HEK293T (cell line): ENCODE data around the gene SHH.

Experiments used
- BHLHE40 ChIP-seq: fragments of 450-650 bp; IDR thresholded peaks from 2 replicates; pipeline ENCODE4 v1.6.1; 2016; ENCODE audit warnings: mild to moderate bottlenecking, moderate library complexity, borderline replicate concordance
- CTBP1 ChIP-seq: fragments of 450-650 bp; IDR thresholded peaks from 2 replicates; pipeline ENCODE4 v1.6.1; 2016; ENCODE audit warnings: borderline replicate concordance
- ELF4 ChIP-seq: fragments of 450-650 bp; IDR thresholded peaks from 2 replicates; pipeline ENCODE4 v1.6.1; 2017; ENCODE audit warnings: antibody characterized with exemption
- FOXA1 ChIP-seq: fragments of 450-650 bp; IDR thresholded peaks from 2 replicates; pipeline ENCODE4 v1.6.1; 2016; ENCODE audit warnings: mild to moderate bottlenecking
- FOXK2 ChIP-seq: fragments of 450-650 bp; IDR thresholded peaks from 2 replicates; pipeline ENCODE4 v1.6.1; 2016; ENCODE audit warnings: mild to moderate bottlenecking
- FOXM1 ChIP-seq: fragments of 450-650 bp; IDR thresholded peaks from 2 replicates; pipeline ENCODE4 v1.6.1; 2017; ENCODE audit warnings: mild to moderate bottlenecking, borderline replicate concordance
- HDGF ChIP-seq: fragments of 450-650 bp; IDR thresholded peaks from 2 replicates; pipeline ENCODE4 v1.6.1; 2017; ENCODE audit warnings: antibody characterized with exemption, borderline replicate concordance
- L3MBTL2 ChIP-seq: fragments of 450-650 bp; conservative IDR thresholded peaks from 2 replicates; pipeline ENCODE4 v1.6.1; 2016; ENCODE audit warnings: mild to moderate bottlenecking
- LEF1 ChIP-seq: fragments of 450-650 bp; IDR thresholded peaks from 2 replicates; pipeline ENCODE4 v1.6.1; 2017; ENCODE audit warnings: mild to moderate bottlenecking, borderline replicate concordance
- SP1 ChIP-seq: fragments of 450-650 bp; IDR thresholded peaks from 2 replicates; pipeline ENCODE4 v1.6.1; 2017
- TARDBP ChIP-seq: fragments of 450-650 bp; IDR thresholded peaks from 2 replicates; pipeline ENCODE4 v1.6.1; 2016
- ZNF384 ChIP-seq: fragments of 450-650 bp; IDR thresholded peaks from 2 replicates; pipeline ENCODE4 v1.6.1; 2016
- TF ChIP-seq, protein P1 (sequence below): fragments of 450-650 bp; IDR thresholded peaks from 2 replicates; pipeline ENCODE4 v1.6.1; 2016

DNA sequence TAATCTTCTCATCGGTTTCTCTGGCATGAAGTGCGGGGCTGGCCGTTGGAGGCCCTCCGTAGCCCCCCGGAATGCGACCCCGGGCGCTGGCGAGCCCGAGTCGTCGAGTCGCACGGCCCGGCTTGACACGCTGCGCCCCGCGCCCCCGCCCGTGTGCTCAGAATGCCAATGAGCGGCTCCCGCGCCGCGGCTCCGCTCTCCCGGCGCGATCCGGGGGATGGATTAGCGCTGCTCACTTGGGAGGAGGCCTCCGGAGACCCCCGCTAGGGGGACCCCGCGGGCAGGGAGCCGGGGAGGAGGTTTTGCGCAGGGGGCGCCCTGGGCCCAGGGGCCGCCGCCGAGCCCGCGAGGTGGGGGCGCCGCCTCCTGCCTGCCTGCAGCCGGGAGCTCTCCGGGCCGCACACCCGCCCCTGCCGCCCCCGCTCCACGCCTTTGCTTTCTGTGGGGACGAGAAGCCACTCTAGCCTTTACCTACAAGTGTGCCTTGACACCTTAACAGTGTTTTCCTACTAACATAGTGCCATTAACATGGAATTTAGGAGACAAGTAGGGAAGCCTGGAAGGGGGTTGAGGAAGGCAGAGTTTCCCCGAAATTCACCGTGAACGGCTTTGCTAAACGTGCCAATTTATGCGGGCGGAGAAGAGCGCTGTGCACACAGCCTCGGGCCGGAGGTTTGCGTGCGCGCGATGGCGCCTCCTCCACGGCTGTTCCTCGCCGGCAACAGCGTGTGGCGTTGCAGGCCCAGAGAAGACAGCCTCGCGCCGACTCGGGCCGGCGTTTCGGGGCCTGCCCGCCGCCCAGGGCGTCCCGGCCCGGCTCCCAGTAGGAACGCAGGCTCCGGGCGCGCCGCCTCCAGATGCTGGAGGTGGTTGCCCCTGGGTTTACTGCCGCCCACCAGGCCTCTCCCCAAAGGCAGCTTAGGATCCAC, 7.1 kb downstream of the SHH start:
- TF ChIP-seq ZNF384 (no peak), FOXM1 (no peak; the same call in 1 of the 2 replicates), ELF4 (no peak), FOXA1 (no peak), L3MBTL2 (peak; percentile 88), BHLHE40 (no peak), HDGF (no peak), FOXK2 (no peak), TARDBP (no peak), SP1 (no peak), CTBP1 (no peak), LEF1 (no peak)
- TF ChIP-seq, protein P1, sequence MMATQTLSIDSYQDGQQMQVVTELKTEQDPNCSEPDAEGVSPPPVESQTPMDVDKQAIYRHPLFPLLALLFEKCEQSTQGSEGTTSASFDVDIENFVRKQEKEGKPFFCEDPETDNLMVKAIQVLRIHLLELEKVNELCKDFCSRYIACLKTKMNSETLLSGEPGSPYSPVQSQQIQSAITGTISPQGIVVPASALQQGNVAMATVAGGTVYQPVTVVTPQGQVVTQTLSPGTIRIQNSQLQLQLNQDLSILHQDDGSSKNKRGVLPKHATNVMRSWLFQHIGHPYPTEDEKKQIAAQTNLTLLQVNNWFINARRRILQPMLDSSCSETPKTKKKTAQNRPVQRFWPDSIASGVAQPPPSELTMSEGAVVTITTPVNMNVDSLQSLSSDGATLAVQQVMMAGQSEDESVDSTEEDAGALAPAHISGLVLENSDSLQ = no peak
